Measurements from ENCODE around the gene SHISAL1. TPM values are rescaled to one million over a fixed set of nuclear protein-coding genes. Genes with fewer than 3 reads are reported as not detected.

SHISAL1 gene
- total RNA-seq, 1 experiment from 2014 or later, result not detected

GRCh38 chr22:44351685-44352377 lies 39.1 kb upstream of the SHISAL1 start:
- CTCF ChIA-PET, result no interaction called here

DNA sequence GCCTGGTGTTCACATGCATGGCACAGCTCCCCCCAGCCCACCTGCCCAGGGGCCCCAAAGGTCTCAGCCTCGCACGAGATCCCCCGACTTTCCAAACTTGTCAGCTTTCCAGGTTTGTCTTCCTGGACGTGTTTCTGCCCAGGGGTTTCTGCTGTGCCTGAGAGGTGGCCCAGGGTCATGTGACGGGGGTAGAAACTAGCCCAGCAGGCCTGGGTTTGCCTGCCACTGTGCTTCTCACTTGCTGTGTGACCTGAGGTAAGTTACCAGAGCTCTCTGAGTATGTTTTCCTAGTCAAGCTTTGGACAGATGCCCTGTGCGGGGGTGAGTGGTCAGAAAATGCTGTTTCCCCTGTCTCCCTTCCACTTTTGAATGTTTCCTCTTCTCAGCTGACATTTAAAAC lies 38.3 kb upstream of the SHISAL1 start:
- no peaks in the 10 kb centered on the region for H3K9me3 Mint-ChIP-seq (ENCODE audit: low read depth, unreplicated experiment)
- intact Hi-C loops (cut with micrococcal nuclease; ENCODE audit: unreplicated experiment), result no loop called here
- H3K4me1 Mint-ChIP-seq (ENCODE audit: low read depth, unreplicated experiment), result no peaks in the 10 kb centered on the region
- peaks cover 84% of the 10 kb centered on the region for H3K27me3 Mint-ChIP-seq (ENCODE audit: unreplicated experiment)
- TF ChIP-seq CTCF (IDR thresholded peaks at IDR 0.05; ENCODE audit: unreplicated experiment), result no peak
- DNase-seq, result no peak
- no peak overlapping the region for H3K27ac Mint-ChIP-seq (ENCODE audit: unreplicated experiment)
- no TSS peak for BruUV-seq (replicated peaks)
- peaks cover 10% of the 10 kb centered on the region for H3K36me3 Mint-ChIP-seq (ENCODE audit: insufficient read depth, unreplicated experiment)
- CTCF ChIA-PET, result no interaction called here
- H3K4me3 Mint-ChIP-seq (ENCODE audit: low read depth, unreplicated experiment), result no peak overlapping the region

More at GRCh38 chr22:44351685-44352377, 39.1 kb upstream of the SHISAL1 start:
- intact Hi-C loops (cut with micrococcal nuclease; ENCODE audit: unreplicated experiment), result no loop called here
- no peaks in the 10 kb centered on the region for H3K9me3 Mint-ChIP-seq (ENCODE audit: low read depth, unreplicated experiment)
- peaks cover 82% of the 10 kb centered on the region for H3K27me3 Mint-ChIP-seq (ENCODE audit: unreplicated experiment)
- peak; percentile 67 for DNase-seq
- no peak overlapping the region for H3K27ac Mint-ChIP-seq (ENCODE audit: unreplicated experiment)
- H3K36me3 Mint-ChIP-seq (ENCODE audit: insufficient read depth, unreplicated experiment), result peaks cover 10% of the 10 kb centered on the region
- no peak overlapping the region for H3K4me3 Mint-ChIP-seq (ENCODE audit: low read depth, unreplicated experiment)
- H3K4me1 Mint-ChIP-seq (ENCODE audit: low read depth, unreplicated experiment), result no peaks in the 10 kb centered on the region
- TF ChIP-seq CTCF (IDR thresholded peaks at IDR 0.05; ENCODE audit: unreplicated experiment), result no peak
- no TSS peak for BruUV-seq (replicated peaks)

DNA sequence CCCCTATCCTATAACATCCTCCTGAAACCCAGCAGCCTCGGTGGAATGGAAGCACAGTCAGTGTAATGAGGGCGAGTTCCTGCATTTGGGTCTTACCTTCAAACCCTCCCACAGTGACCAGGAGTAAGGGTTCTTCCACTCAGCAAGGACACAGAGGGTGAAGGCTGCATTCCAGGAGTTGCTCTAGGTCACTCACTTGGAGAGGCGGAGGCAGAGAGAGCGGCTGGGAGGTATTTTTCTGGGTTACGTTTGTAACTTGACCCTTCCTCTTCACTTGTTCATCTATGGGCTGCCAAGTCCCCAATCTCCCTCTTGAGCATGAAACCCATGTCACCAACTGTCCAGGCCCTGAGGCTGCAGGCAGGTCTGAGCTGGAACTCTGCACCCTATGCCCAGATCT lies 36.8 kb upstream of the SHISAL1 start:
- H3K9me3 Mint-ChIP-seq (ENCODE audit: low read depth, unreplicated experiment), result no peaks in the 10 kb centered on the region
- no TSS peak for BruUV-seq (replicated peaks)
- no peak overlapping the region for H3K4me3 Mint-ChIP-seq (ENCODE audit: low read depth, unreplicated experiment)
- H3K27ac Mint-ChIP-seq (ENCODE audit: unreplicated experiment), result no peak overlapping the region
- H3K36me3 Mint-ChIP-seq (ENCODE audit: insufficient read depth, unreplicated experiment), result peaks cover 10% of the 10 kb centered on the region
- H3K4me1 Mint-ChIP-seq (ENCODE audit: low read depth, unreplicated experiment), result no peaks in the 10 kb centered on the region
- DNase-seq, result no peak
- peaks cover 84% of the 10 kb centered on the region for H3K27me3 Mint-ChIP-seq (ENCODE audit: unreplicated experiment)
- intact Hi-C loops (cut with micrococcal nuclease; ENCODE audit: unreplicated experiment), result no loop called here
- no peak for TF ChIP-seq CTCF (IDR thresholded peaks at IDR 0.05; ENCODE audit: unreplicated experiment)
- CTCF ChIA-PET, result no interaction called here

- Mint-ChIP-seq H3K36me3 (ENCODE audit: insufficient read depth, unreplicated experiment) (peaks cover 10% of the 10 kb centered on the region), H3K4me1 (ENCODE audit: low read depth, unreplicated experiment) (no peaks in the 10 kb centered on the region), H3K27ac (ENCODE audit: unreplicated experiment) (no peak overlapping the region), H3K27me3 (ENCODE audit: unreplicated experiment) (peaks cover 84% of the 10 kb centered on the region), H3K4me3 (ENCODE audit: low read depth, unreplicated experiment) (no peak overlapping the region), H3K9me3 (ENCODE audit: low read depth, unreplicated experiment) (no peaks in the 10 kb centered on the region)
- CTCF ChIA-PET, result no interaction called here
- no peak for TF ChIP-seq CTCF (IDR thresholded peaks at IDR 0.05; ENCODE audit: unreplicated experiment)
- no peak for DNase-seq
- BruUV-seq (replicated peaks), result no TSS peak
- intact Hi-C loops (cut with micrococcal nuclease; ENCODE audit: unreplicated experiment), result no loop called here
Observed at GRCh38 chr22:44348971-44349560, 36.3 kb upstream of the SHISAL1 start.
